ENCODE results near the gene CTAGE15. TPM values are rescaled to one million over a fixed set of nuclear protein-coding genes. Genes with fewer than 3 reads are reported as not detected.

Gene CTAGE15
- 0.21 and 0.48 TPM in 2 replicates for total RNA-seq

GRCh38 chr7:143571501-143571900 is at the start of gene CTAGE15:
Gene CTAGE15 (plus strand): TSS chr7:143571801. CDS start chr7:143571818, 17 bp downstream.

DNA sequence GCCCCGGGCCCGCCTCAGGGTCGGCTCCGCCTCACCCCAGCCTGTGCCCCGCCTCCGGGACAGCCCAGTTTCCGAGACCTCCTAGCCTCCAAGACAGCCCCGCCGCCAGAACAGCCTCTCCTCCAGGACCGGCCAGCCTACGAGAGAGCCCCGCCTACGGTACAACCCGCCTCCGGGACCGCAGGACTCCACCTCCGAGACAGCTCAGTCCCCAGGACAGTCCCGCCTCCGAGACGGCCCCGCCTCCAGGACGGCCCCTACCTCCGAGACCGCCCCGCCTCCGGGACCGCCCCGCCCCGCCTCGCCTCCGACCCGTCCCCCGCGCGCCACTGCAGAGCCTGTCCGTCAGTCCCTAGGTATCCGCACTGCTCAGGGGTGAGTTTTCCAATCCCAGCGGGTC is 49.0 kb downstream of the CTAGE15 start, which contains the start of gene TCAF2:
TSS of gene TCAF2 (plus strand) at position 329 of the 400 bp plus-strand sequence.

Other genes starting within 250 kb of the CTAGE15 start
- gene FAM131B, start 209.1 kb upstream of the CTAGE15 start, total RNA-seq = 0.21 and 0.24 TPM in 2 replicates
- gene ZYX, start 190.5 kb upstream of the CTAGE15 start, total RNA-seq = 15.8 and 21.0 TPM in 2 replicates
- gene EPHA1, start 162.9 kb upstream of the CTAGE15 start, total RNA-seq = 40.7 and 52.5 TPM in 2 replicates
- gene TAS2R60, start 128.3 kb upstream of the CTAGE15 start, total RNA-seq = not detected in 2 replicates
- not detected in 2 replicates for gene TAS2R41, start 93.9 kb upstream of the CTAGE15 start, total RNA-seq
- 0.85 and 4.1 TPM in 2 replicates for gene TCAF2, start 49.2 kb downstream of the CTAGE15 start, total RNA-seq
- gene CTAGE6, start 185.9 kb downstream of the CTAGE15 start, total RNA-seq = under 0.01 TPM in 1 of 2 replicates, not detected in the other

Data from tracheal epithelial cell (primary cell).